Panc1 (cell line): ENCODE results near the gene CD55. TPM values are rescaled to one million over a fixed set of nuclear protein-coding genes. Genes with fewer than 3 reads are reported as not detected.

Experiments
- ATAC-seq: fragments of 200-7000 bp; cut with Tn5 transposase; 2 replicates; pipeline ENCODE4 v1.9.1; 2020; ENCODE audit warnings: mild to moderate bottlenecking, moderate library complexity
- BruUV-seq: library from RNA; stranded (reverse); fragments of 400-500 nt; replicated peaks from 2 replicates; lab custom pipeline; 2021; lab: Mats Ljungman, UMichigan
- CTCF ChIA-PET: fragments of 300-600 bp; sonication (Branson Sonifier 250); formaldehyde crosslinking; loops from one replicate; lab custom pipeline; 2022; ENCODE audit warnings: antibody characterized with exemption; lab: Charles Lee
- POLR2A ChIA-PET: fragments of 300-600 bp; sonication (Branson Sonifier 250); formaldehyde crosslinking; loops from one replicate; lab custom pipeline; 2022; ENCODE audit warnings: antibody characterized with exemption; lab: Charles Lee
- DNase-seq: peaks from one replicate; pipeline ENCODE4 v3.0.0-alpha.2; 2010; ENCODE audit warnings: low read depth, low spot score
- H3K27ac ChIP-seq: 2 replicates; pipeline ENCODE4 v1.5.1; 2011; ENCODE audit warnings: mild to moderate bottlenecking, low read length, inconsistent platforms
- H3K27me3 ChIP-seq: fragments of 200-500 bp; sonication (Bioruptor generic); 2 replicates; pipeline ENCODE4 v1.6.0; 2014; ENCODE audit warnings: low read length, inconsistent platforms; ENCODE audit not compliant: control insufficient read depth, insufficient read depth
- H3K36me3 ChIP-seq: fragments of 200-500 bp; sonication (Bioruptor generic); 2 replicates; pipeline ENCODE4 v1.5.1; 2014; ENCODE audit warnings: inconsistent platforms, mild to moderate bottlenecking, low read length, moderate library complexity; ENCODE audit not compliant: control insufficient read depth, insufficient read depth
- H3K4me1 ChIP-seq: 2 replicates; pipeline ENCODE4 v1.5.1; 2011; ENCODE audit warnings: inconsistent platforms, mild to moderate bottlenecking, low read length, moderate library complexity; ENCODE audit not compliant: control insufficient read depth, insufficient read depth
- H3K4me3 ChIP-seq, 2 experiments: 2 replicates each; pipeline ENCODE4 v1.5.1; 2011 to 2012; ENCODE audit warnings: low read depth in 2 of 2, low read length in 2 of 2, mild to moderate bottlenecking in 2 of 2, inconsistent platforms in 1 of 2, moderate library complexity in 1 of 2
- H3K9me3 ChIP-seq: fragments of 200-500 bp; sonication (Bioruptor generic); 2 replicates; pipeline ENCODE4 v1.5.1; 2014; ENCODE audit warnings: low read depth, mild to moderate bottlenecking, inconsistent platforms, low read length, moderate library complexity; ENCODE audit not compliant: control insufficient read depth, insufficient read depth
- CTCF ChIP-seq: fragments of 450-650 bp; IDR thresholded peaks from 2 replicates; pipeline ENCODE4 v1.5.1; 2017; ENCODE audit warnings: mild to moderate bottlenecking
- POLR2AphosphoS5 ChIP-seq: IDR thresholded peaks from 2 replicates; pipeline ENCODE4 v1.6.1; 2012; ENCODE audit warnings: mild to moderate bottlenecking, low read depth, low read length, moderate library complexity
- REST ChIP-seq, 2 experiments: IDR thresholded peaks; 2 replicates each; pipeline ENCODE4 v1.6.1; 2011 to 2012; ENCODE audit warnings: low read depth in 2 of 2, control low read depth in 1 of 2, low read length in 1 of 2, mild to moderate bottlenecking in 1 of 2, moderate library complexity in 1 of 2; ENCODE audit not compliant: insufficient read depth in 1 of 2
- SIN3A ChIP-seq: IDR thresholded peaks from 2 replicates; pipeline ENCODE4 v1.6.1; 2012; ENCODE audit warnings: low read depth, mild to moderate bottlenecking, low read length, moderate library complexity, borderline replicate concordance; ENCODE audit not compliant: insufficient read depth
- TCF7L2 ChIP-seq: IDR thresholded peaks from 2 replicates; pipeline ENCODE4 v1.6.1; 2011; ENCODE audit warnings: mild to moderate bottlenecking, low read depth, low read length, inconsistent platforms
- in situ Hi-C: cut with HindIII; loops from 2 replicates; pipeline ENCODE4 v1.10.0; 2016; ENCODE audit warnings: low sequenced_read_pairs, low pct_unique_long_range_greater_than_20kb
- intact Hi-C: fragments of 100-400 bp; cut with micrococcal nuclease; formaldehyde crosslinking; loops from one replicate; pipeline ENCODE4 v1.10.0; 2022; ENCODE audit not compliant: unreplicated experiment
- total RNA-seq: library from RNA; stranded (reverse); gene quantifications from one replicate; pipeline ENCODE4 v1.2.1, GENCODE V29; 2021; ENCODE audit not compliant: unreplicated experiment

The CD55 gene
- total RNA-seq, 1 experiment from 2014 or later = 12.1 TPM

- TF ChIP-seq REST (IDR thresholded peaks at IDR 0.05; ENCODE audit: insufficient read depth in 1 of 2, low read depth in 2 of 2, low read length in 1 of 2) (no peak), SIN3A (no peak), POLR2AphosphoS5 (no peak), TCF7L2 (no peak), CTCF (no peak; the same call in 1 of the 2 replicates)
- in situ Hi-C loops (no loop called here), intact Hi-C loops (no loop called here)
- POLR2A ChIA-PET = no interaction called here
- Histone ChIP-seq H3K4me3 (no peak overlapping the region), H3K36me3 (no peaks in the 10 kb centered on the region), H3K27ac (no peak overlapping the region), H3K27me3 (no peaks in the 10 kb centered on the region), H3K9me3 (no peaks in the 10 kb centered on the region), H3K4me1 (no peaks in the 10 kb centered on the region)
- ATAC-seq (no peak), DNase-seq (no peak)
- CTCF ChIA-PET = no interaction called here
- BruUV-seq = no TSS peak
Observed at GRCh38 chr1:207401578-207401977, 80.1 kb downstream of the CD55 start.

- intact Hi-C loops = no loop called here
- no peaks in the 10 kb centered on the region for H3K4me1 ChIP-seq
- no TSS peak for BruUV-seq
- no peaks in the 10 kb centered on the region for H3K36me3 ChIP-seq
- TF ChIP-seq SIN3A = no peak
- TF ChIP-seq CTCF = no peak
- TF ChIP-seq TCF7L2 = no peak
- TF ChIP-seq REST (IDR thresholded peaks at IDR 0.05; ENCODE audit: insufficient read depth in 1 of 2, low read depth in 2 of 2, low read length in 1 of 2) = no peak
- TF ChIP-seq POLR2AphosphoS5 = no peak
- in situ Hi-C loops = no loop called here
- ATAC-seq (no peak), DNase-seq (no peak)
- POLR2A ChIA-PET = no interaction called here
- H3K4me3 ChIP-seq = no peak overlapping the region
- no peaks in the 10 kb centered on the region; the same call in 1 of the 2 replicates for H3K27me3 ChIP-seq
- CTCF ChIA-PET = no interaction called here
- no peak overlapping the region for H3K27ac ChIP-seq
- H3K9me3 ChIP-seq = no peaks in the 10 kb centered on the region
Observed at GRCh38 chr1:207402744-207403143, 81.3 kb downstream of the CD55 start.
